Adrenal gland (tissue), 12 donors: Measurements from ENCODE around the gene NPR3. TPM values are rescaled to one million over a fixed set of nuclear protein-coding genes. Genes with fewer than 3 reads are reported as not detected.
A peak's percentile ranks its signal among the peaks of the same experiment; 100 is the strongest.

Experiments
- DNase-seq, 7 donors: peaks; one replicate each; pipeline ENCODE4 v3.0.0-alpha.2; 2019 to 2020
- H3K27ac ChIP-seq, 5 donors: fragments of 200-600 bp; sonication (generic) in 4 of 5; 1 replicate in 3 of 5; 2 replicates in 2 of 5; pipeline versions ENCODE4 v1.5.1 to v1.8.0; 2016 to 2020; ENCODE audit warnings: mild to moderate bottlenecking in 1 of 5
- H3K27me3 ChIP-seq: fragments of 200-600 bp; 2 replicates; pipeline ENCODE4 v1.8.0; 2021
- H3K36me3 ChIP-seq, 2 donors: fragments of 200-600 bp; replicated peaks in 1 of 2; 1 replicate in 1 of 2; 2 replicates in 1 of 2; pipeline versions ENCODE4 v1.5.1 to v1.8.0; 2018 to 2022
- H3K4me1 ChIP-seq, 2 donors: fragments of 200-600 bp; replicated peaks in 1 of 2; 1 replicate in 1 of 2; 2 replicates in 1 of 2; pipeline versions ENCODE4 v1.5.1 to v1.8.0; 2018 to 2021
- H3K4me3 ChIP-seq, 4 donors: fragments of 200-600 bp; sonication (generic) in 3 of 4; one replicate each; pipeline ENCODE4 v1.5.1; 2016 to 2018
- H3K9me3 ChIP-seq, 3 donors: fragments of 200-600 bp; sonication (generic) in 1 of 3; replicated peaks in 1 of 3; 1 replicate in 2 of 3; 2 replicates in 1 of 3; pipeline versions ENCODE4 v1.5.1 to v1.8.0; 2016 to 2021
- POLR2A ChIP-seq, 2 donors: fragments of 450-650 bp; IDR thresholded peaks; one replicate each; pipeline ENCODE4 v1.6.1; 2017; ENCODE audit warnings: antibody characterized with exemption in 2 of 2, mild to moderate bottlenecking in 2 of 2, moderate library complexity in 1 of 2
- WGBS, 4 donors: extraction: QIAGEN DNeasy Blood & Tissue Kit in 2 of 4; methylation state at CpG; one replicate each; pipeline versions ENCODE4 v1.1.5 to v1.1.7; 2013 to 2017; 5-methylcytosine and 5-hydroxymethylcytosine counted together
- intact Hi-C, 2 donors: fragments of 100-400 bp; cut with DNase I; formaldehyde crosslinking; loops; one replicate each; pipeline versions ENCODE4 v1.14.1 to v1.15.0; 2022 to 2023
- polyA plus RNA-seq, 3 donors: library from polyadenylated mRNA; stranded (reverse); fragments of 200-250 nt in 2 of 3; fragments of 350-450 nt in 1 of 3; fragmentation: Illumina TruSeq in 1 of 3; extraction: RNeasy Lipid Tissue Mini Kit (QIAGEN cat#74804) in 1 of 3; gene quantifications; one replicate each; pipeline ENCODE4 v1.2.3, GENCODE V29; 2013 to 2014
- total RNA-seq, 9 donors: library from RNA; depleted of rRNA in 4 of 9; stranded (reverse); fragments of >200 nt in 4 of 9; fragments of 120-200 nt in 1 of 9; fragmentation: NEBNext Ultra II Directional in 1 of 9; extraction: Animal tissue kit (Norgen Biotek cat#: 25700) in 1 of 9; gene quantifications; one replicate each; pipeline versions ENCODE4 v1.1.0 to v1.2.4, GENCODE V29; 2013 to 2023
- TF ChIP-seq, protein P1 (sequence below), 6 experiments: fragments of 450-650 bp in 4 of 6; fragments of 200-600 bp in 2 of 6; sonication (generic) in 1 of 6; IDR thresholded peaks; 1 replicate in 5 of 6; 2 replicates in 1 of 6; pipeline versions ENCODE4 v1.5.1 to v1.8.0; 2016 to 2021; ENCODE audit warnings: antibody characterized with exemption in 6 of 6, mild to moderate bottlenecking in 2 of 6, moderate library complexity in 1 of 6
- donor health status: healthy with polysubstance abuse.
- donor health status: Bipolar disorder and iron deficiency.
- donor health status: DM: yes; HTN: yes; CAD: no.
- donor health status: DM: no; HTN: no; CAD: no.
- donor health status: DM: no; HTN: no; CAD: no.
- donor health status: DM: yes; HTN: yes; CAD: no.

NPR3 gene
- total and polyA plus RNA-seq, 12 donors, result 1.8 to 156 (median 9.3) TPM

DNA sequence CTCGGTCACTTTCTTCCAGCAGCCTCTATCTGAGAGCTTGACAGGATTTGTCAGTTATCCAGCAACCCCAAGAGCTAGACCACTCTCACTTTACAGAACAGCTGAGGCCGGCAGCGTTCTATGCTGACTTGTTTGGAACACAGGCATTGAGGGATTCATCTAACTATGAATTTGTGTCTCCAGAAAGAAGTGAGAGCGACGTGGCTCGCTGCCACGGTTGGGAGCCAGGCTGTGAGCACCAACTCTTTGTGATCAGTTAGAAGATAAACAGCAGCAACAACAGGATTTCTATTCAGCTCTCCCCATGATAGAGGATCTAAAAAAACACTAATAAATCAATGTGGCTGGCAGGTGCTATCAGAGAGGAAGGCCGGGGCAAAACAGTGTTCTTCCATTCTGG is 58.6 kb downstream of the NPR3 start:
- H3K27ac ChIP-seq, result peak overlapping the region; percentile 3 to 92 (median 63)
- H3K4me1 ChIP-seq, result peaks cover 10 to 18% of the 10 kb centered on the region in 2 donors
- WGBS, 4 donors, result 60 to 73% (median 64%) methylated on average over 8 of the region's 8 CpGs
- TF ChIP-seq, protein P1, sequence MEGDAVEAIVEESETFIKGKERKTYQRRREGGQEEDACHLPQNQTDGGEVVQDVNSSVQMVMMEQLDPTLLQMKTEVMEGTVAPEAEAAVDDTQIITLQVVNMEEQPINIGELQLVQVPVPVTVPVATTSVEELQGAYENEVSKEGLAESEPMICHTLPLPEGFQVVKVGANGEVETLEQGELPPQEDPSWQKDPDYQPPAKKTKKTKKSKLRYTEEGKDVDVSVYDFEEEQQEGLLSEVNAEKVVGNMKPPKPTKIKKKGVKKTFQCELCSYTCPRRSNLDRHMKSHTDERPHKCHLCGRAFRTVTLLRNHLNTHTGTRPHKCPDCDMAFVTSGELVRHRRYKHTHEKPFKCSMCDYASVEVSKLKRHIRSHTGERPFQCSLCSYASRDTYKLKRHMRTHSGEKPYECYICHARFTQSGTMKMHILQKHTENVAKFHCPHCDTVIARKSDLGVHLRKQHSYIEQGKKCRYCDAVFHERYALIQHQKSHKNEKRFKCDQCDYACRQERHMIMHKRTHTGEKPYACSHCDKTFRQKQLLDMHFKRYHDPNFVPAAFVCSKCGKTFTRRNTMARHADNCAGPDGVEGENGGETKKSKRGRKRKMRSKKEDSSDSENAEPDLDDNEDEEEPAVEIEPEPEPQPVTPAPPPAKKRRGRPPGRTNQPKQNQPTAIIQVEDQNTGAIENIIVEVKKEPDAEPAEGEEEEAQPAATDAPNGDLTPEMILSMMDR (IDR thresholded peaks at IDR 0.05), result no peak
- TF ChIP-seq POLR2A (IDR thresholded peaks at IDR 0.05), result peak in 1 of 2 donors; percentile 33
- no peaks in the 10 kb centered on the region for H3K9me3 ChIP-seq
- H3K27me3 ChIP-seq, result no peaks in the 10 kb centered on the region
- intact Hi-C loops, result no loop called here
- H3K36me3 ChIP-seq, result no peaks in the 10 kb centered on the region
- peak; percentile 50 to 80 (median 67) for DNase-seq
- H3K4me3 ChIP-seq, result no peak overlapping the region

DNA sequence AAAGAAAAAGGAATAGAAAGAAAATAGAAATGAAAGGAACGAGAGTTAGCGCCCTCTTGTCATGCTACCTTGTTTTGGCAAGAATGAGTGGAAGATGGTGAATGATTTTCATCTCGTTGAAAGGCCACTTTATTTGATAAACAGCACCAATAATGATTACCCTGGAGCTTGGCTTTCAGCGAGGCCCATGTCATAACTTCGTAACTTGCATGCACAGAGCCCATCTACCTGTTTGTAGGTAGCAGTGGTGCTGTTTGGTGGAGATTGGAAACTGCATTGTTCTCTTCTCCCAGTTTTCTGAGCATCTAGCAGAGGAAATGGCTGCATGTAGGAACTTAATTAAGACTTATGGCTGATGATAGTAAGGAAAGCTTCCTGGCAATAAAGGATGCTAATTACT is 59.3 kb downstream of the NPR3 start:
- Histone ChIP-seq H3K27me3 (no peaks in the 10 kb centered on the region), H3K36me3 (no peaks in the 10 kb centered on the region), H3K9me3 (no peaks in the 10 kb centered on the region), H3K4me1 (peaks cover 10 to 18% of the 10 kb centered on the region in 2 donors), H3K4me3 (no peak overlapping the region), H3K27ac (peak overlapping the region in 1 of 5 donors; percentile 66)
- intact Hi-C loops, result no loop called here
- TF ChIP-seq, protein P1 (IDR thresholded peaks at IDR 0.05), result no peak
- no peak for TF ChIP-seq POLR2A (IDR thresholded peaks at IDR 0.05)
- no peak for DNase-seq
- 81 to 92% (median 90%) methylated on average over 5 of the region's 5 CpGs for WGBS, 4 donors

DNA sequence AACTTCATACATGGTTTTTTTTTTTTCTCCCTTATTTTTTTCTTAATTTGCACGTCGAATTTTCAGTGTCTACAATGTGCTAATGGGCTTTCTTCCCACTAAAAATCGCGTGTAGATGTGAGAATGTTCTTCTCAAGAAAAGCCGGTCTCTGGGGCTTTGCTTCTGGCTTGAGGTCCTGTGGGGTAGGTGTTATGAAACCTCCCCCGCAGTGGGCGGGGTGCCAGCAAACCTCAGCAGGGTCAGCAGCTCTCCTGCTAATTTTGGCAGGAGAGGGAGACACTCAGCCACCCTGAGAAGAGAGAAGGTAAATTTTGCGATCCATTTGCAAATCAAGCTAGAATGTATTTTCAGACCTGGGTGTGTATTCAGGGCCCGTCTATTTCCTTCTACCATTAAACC is 59.9 kb downstream of the NPR3 start:
- Histone ChIP-seq H3K4me3 (no peak overlapping the region), H3K27ac (no peak overlapping the region), H3K36me3 (no peaks in the 10 kb centered on the region), H3K4me1 (peaks cover 10 to 18% of the 10 kb centered on the region in 2 donors), H3K27me3 (no peaks in the 10 kb centered on the region), H3K9me3 (no peaks in the 10 kb centered on the region)
- WGBS, 4 donors, result 86 to 95% (median 89%) methylated on average over 9 of the region's 9 CpGs
- no peak for DNase-seq
- TF ChIP-seq, protein P1 (IDR thresholded peaks at IDR 0.05), result no peak
- TF ChIP-seq POLR2A (IDR thresholded peaks at IDR 0.05), result no peak
- intact Hi-C loops, result no loop called here

DNA sequence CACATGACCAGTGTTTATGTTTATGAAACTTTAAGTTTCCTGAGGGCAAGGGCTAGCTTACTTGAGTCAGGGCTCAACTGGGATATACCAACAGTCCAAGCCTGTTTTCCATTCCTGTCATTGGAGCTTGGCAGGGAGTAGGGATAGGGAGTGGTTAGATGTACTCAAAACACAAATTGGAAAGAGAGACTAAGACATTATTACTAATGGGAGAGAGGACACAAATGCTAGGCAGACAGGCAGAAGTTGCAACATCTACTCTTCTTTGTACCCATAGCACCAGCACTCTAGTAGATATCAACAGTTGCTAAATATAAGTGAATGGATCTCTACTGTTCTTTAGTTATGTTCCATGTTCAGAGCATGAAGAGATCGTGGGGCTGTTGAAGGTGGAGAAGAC is 62.8 kb downstream of the NPR3 start:
- no peak overlapping the region for H3K27ac ChIP-seq
- TF ChIP-seq POLR2A (IDR thresholded peaks at IDR 0.05), result no peak
- TF ChIP-seq, protein P1 (IDR thresholded peaks at IDR 0.05), result no peak
- 88 to 100% (median 94%) methylated on average over 1 of the region's 1 CpG for WGBS, 4 donors

More for the DNA sequence above, 62.8 kb downstream of the NPR3 start:
- peaks cover 7 to 10% of the 10 kb centered on the region in 2 donors for H3K4me1 ChIP-seq
- DNase-seq, result no peak
- H3K36me3 ChIP-seq, result no peaks in the 10 kb centered on the region
- no peak overlapping the region for H3K4me3 ChIP-seq
- intact Hi-C loops, result no loop called here
- no peaks in the 10 kb centered on the region for H3K9me3 ChIP-seq
- H3K27me3 ChIP-seq, result no peaks in the 10 kb centered on the region
